ENCODE data around the gene CPEB1. TPM values are rescaled to one million over a fixed set of nuclear protein-coding genes. Genes with fewer than 3 reads are reported as not detected.

CPEB1 gene
- total RNA-seq, 2 donors from 2014 or later, result 1.8 to 3.1 TPM

DNA sequence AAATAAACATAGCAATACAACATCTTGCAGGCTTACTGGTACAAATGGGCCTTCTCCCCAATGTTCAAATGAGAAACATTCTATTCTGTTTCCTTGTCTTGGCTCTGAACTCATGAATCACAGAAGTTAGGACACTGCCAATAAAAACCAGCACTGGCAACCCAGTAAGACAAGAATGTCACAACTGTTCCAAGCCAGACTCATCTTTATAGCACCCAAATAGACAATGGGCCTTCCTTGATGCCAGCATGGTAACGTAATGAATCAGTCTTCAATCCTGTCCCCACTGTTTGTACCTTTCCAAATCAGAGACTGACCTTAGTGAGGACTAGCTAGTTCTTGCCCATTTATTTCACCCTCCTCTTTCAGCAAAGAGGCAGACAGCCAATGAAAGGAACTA, 92.8 kb downstream of the CPEB1 start:
- DNase-seq, result no peak
- no peak for ATAC-seq
- intact Hi-C loops (cut with DNase I), result no loop called here

DNA sequence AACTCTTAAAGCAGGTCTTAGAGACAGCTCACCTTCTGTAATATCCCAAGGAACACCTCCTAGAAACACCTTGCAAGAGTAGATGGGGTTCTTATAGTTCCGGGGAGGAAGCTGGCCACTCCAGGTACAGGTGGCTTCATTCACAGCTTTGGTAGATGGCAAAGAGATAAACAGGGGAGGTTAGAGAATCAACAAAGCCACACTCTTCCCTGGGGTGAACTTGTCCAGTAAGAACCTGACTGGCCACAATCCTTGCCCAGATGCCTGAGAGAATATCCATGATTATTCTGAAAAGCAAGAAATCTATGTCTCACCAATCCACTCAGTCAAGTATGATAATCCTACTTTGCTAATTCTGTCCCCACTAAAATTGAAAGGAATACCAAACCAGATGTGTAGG, 93.3 kb downstream of the CPEB1 start:
- ATAC-seq, result no peak
- no peak for DNase-seq
- intact Hi-C loops (cut with DNase I), result no loop called here

DNA sequence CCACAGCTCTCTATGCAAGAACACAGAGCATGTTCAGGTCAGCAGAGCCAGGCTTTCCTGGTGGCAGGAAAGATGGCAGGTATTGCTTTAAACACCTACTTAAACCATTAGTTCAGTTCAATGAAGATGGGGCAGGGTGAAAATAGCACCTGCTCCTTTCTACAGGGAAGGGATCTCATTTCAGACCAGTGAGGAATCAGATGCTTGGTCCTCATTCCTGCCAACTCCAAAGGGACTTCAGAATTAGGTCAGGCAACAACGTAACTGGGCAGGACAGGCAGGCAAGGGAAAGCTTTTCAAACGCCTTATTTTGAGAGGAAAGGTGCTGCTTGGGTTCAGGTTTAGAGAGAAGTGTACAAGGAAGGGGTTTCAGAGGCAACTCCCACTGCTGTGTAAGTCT, 94.3 kb downstream of the CPEB1 start:
- no peak for DNase-seq
- intact Hi-C loops (cut with DNase I), result no loop called here
- ATAC-seq, result no peak

GRCh38 chr15:82551646-82552247, 95.4 kb downstream of the CPEB1 start:
- DNase-seq, result no peak
- no peak for ATAC-seq
- intact Hi-C loops (cut with DNase I), result no loop called here

- DNase-seq, result no peak
- intact Hi-C loops (cut with DNase I), result no loop called here
- ATAC-seq, result no peak
These were observed 97.9 kb downstream of the CPEB1 start for GRCh38 chr15:82549199-82549665.

- no peak for DNase-seq
- no peak for ATAC-seq
- intact Hi-C loops (cut with DNase I), result no loop called here
These were observed 98.5 kb downstream of the CPEB1 start for GRCh38 chr15:82548700-82549099.

DNA sequence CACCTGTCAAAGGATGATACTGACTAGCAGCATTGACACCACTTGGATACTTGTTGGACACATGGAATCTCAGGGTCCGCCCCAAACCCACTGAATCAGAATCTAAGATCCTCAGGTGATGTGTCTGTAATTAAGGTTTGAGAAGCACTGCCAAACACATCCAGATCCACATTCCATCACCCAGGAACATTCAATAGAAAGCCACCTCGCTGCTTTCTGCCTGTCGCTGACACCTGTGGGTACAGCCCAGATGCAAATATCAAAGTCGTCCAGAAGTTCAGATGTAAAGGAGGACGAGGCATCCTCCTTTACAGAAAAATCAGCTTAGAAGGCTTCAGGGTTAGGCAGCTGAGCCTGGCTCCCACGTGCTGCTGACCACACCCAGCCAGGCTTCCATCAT, 101.7 kb downstream of the CPEB1 start:
- DNase-seq (no peak), ATAC-seq (no peak)
- intact Hi-C loops (cut with DNase I), result no loop called here

DNA sequence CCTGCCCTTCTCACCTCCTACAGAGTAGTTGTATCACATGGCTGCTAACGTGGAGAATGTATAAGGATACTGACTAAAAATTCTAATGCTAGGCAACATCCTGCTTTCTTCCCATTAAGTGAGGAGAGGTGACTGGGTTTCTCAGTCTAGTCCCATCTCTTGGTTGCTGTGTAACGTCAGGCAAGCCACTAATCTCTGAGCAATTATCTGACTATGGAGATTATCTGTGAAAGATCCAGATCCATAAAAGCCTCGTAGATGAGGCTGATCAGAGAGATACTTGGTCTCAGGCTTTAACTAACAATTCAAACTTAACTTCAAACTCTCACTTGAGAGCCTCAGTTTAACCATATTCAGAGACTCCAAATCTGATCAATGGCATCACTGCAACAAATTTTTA, 102.2 kb downstream of the CPEB1 start:
- no peak for ATAC-seq
- intact Hi-C loops (cut with DNase I), result no loop called here
- DNase-seq, result no peak

GRCh38 chr15:82544431-82544830, 102.7 kb downstream of the CPEB1 start:
- no peak for DNase-seq
- intact Hi-C loops (cut with DNase I), result no loop called here
- ATAC-seq, result no peak

DNA sequence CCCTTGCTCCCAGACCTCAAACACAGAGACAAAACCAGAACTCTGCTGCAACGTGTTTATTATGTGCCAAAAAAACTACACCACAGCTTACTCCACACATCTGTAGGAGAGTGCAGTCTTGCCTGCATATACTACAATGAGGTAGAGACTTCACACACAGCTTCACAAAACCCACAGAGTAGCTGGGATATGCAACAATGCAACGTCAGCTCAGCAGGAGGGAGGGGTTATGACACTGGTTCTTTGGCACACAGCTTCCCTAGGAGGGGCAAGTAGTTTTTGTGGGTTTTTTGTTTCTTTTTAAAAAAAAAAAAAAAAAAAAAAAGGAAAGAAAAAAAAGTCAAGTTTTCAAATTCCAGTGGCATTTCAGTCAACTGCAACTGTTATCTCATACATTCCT, 104.0 kb downstream of the CPEB1 start:
- ATAC-seq (no peak), DNase-seq (no peak)
- intact Hi-C loops (cut with DNase I), result no loop called here

GRCh38 chr15:82540984-82541431, 106.2 kb downstream of the CPEB1 start:
- DNase-seq (no peak), ATAC-seq (peak; percentile 3 to 7)
- intact Hi-C loops (cut with DNase I), result loop anchor here in 1 of 2 donors (2.0 kb wide), 1 partner anchor 210 kb away; no protein-coding TSS in a partner anchor

- peak; percentile 98 for ATAC-seq
- intact Hi-C loops (cut with DNase I), result loop anchor here in 1 of 2 donors (2.0 kb wide), 1 partner anchor 210 kb away; no protein-coding TSS in a partner anchor
These were observed 106.8 kb downstream of the CPEB1 start, which contains the start of gene RPS17 for GRCh38 chr15:82540055-82540983. Gene RPS17 (minus strand): TSS chr15:82540457. CDS start chr15:82540428, 29 bp downstream.

DNA sequence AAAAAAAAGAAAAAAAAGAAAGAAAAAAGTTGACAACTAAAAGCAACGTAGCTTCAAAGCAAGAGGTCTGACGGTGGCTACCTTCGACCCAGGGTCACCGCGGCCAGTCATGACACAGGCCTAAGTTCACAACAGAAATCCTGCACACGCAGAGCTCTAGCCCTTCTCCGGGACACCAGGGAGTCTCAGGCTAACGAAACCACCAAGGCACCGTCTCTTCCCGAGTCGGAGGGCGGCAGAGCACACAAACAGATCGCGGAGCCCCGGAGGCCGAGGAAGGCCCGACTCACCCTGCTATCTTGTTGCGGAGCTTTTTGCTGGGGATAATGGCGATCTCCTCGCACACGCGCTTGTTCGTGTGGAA, 107.5 kb downstream of the CPEB1 start:
- no peak for DNase-seq
- peak; percentile 5 to 6 for ATAC-seq

More at GRCh38 chr15:82540055-82540983, 106.8 kb downstream of the CPEB1 start, which contains the start of gene RPS17:
- DNase-seq, result peak; percentile 97

GRCh38 chr15:82538961-82539690, 108.0 kb downstream of the CPEB1 start:
- ATAC-seq, result no peak
- intact Hi-C loops (cut with DNase I), result no loop called here
- DNase-seq, result no peak

More for the DNA sequence above, 107.5 kb downstream of the CPEB1 start:
- intact Hi-C loops (cut with DNase I), result loop anchor here in 1 of 2 donors (2.0 kb wide), 1 partner anchor 211 kb away; no protein-coding TSS in a partner anchor

GRCh38 chr15:82537351-82537908, 109.7 kb downstream of the CPEB1 start:
- DNase-seq (no peak), ATAC-seq (no peak)
- intact Hi-C loops (cut with DNase I), result no loop called here

GRCh38 chr15:82536409-82537350, 110.5 kb downstream of the CPEB1 start:
- no peak for DNase-seq
- no peak for ATAC-seq
- intact Hi-C loops (cut with DNase I), result no loop called here

DNA sequence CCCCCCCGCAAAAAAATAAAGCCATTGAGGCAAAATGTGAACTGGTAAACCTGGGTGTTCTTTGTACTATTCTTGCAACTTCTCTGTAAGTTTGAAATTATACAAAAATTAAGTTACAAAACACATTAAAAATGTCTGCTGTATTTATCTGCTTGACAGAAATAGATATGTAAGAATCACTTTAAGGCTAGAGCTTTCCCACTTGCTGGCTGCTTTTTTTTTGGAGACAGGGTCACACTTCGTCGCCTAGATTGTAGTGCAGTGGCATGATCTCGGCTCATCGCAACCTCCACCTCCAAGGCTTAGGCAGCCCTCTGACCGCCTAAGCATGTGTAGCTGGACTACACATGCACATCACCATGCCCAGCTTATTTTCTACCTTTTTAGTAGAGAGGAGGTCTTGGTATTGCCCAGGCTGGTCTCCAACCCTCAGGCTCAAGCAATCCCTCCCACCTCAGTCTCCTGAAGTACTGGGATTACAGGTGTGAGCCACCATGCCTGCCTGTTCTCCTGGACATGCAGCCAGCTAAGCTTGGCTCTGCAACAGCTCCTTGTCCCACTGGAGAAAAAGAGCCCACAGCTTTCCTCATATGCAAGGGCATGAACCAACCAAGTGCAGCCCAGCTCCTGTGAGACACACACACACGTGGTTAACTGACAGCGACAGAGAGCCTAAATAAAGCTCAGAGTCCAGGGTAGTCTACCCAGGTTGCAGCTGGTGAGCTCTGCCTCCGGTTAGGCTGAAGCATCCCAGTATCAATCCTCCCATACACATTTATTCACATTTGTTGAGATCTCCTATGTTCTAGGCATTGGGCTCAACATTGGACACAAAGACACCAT, 111.4 kb downstream of the CPEB1 start:
- DNase-seq (no peak), ATAC-seq (no peak)
- intact Hi-C loops (cut with DNase I), result no loop called here

Measured in left cardiac atrium (tissue), 4 donors.